GM19467 (cell line): ENCODE measurements around the gene UBE2E1.

Experiments
- ATAC-seq: cut with Tn5 transposase; IDR thresholded peaks from one replicate; pipeline ENCODE4 v1.9.1; 2021; ENCODE audit warnings: mild to moderate bottlenecking, moderate library complexity; ENCODE audit not compliant: unreplicated experiment

Gene UBE2E1

DNA sequence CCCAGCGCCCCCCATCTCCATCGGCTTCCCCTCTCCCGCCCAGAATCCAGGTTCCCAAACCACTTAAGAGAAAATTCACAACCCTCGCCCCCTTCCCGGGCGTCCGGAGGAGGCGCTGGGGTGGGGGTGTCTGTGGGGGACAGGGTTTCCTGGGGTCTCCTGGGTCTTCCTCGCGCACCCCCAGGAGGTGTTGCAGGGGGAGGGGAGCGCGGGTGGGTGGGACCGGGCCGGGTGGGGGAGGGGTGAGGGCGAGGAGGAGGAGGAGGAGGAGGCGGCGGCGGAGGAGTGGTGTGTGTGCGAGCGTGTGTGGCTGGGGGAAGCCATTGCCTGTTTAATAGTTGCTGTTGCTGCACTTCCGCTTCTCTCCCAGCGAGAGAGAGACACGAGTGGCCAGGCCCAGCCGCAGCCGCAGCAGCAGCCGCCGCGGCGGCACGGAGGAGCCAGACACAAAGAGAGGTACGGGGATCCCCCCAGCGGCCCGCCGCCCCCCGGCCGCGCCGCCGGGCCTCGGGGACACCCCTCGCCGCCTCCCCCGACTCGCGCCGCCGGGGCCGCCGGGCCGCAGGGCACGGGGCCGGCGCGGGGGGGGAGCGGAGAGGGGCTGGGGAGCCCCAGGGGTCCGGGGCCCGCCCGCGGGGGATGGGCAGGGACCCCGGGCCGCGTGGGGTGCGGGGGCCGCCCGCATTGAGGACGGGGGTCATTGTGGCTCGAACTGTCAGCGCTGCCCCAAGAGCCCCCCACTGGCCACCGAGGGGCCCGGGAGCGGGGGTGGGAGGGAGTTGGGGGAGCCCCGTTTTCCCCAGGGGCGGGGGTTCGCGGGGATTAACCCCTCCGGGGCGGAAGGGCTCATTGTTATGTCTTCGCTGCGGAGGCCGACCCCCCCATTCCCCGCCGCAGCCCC is at the start of gene UBE2E1:
UBE2E1 (plus strand) TSS at position 323 of the 901 bp plus-strand sequence. CDS start 1,315 bp downstream, outside the sequence.
- ATAC-seq, result peak; percentile 63

- no peak for ATAC-seq
These were observed 49.4 kb upstream of the UBE2E1 start for GRCh38 chr3:23756206-23756840.

GRCh38 chr3:23758253-23758838 is 47.4 kb upstream of the UBE2E1 start:
- no peak for ATAC-seq

- peak; percentile 11 for ATAC-seq
These were observed 45.4 kb upstream of the UBE2E1 start for GRCh38 chr3:23760325-23760724.

GRCh38 chr3:23760871-23761373 is 44.8 kb upstream of the UBE2E1 start:
- peak; percentile 29 for ATAC-seq

DNA sequence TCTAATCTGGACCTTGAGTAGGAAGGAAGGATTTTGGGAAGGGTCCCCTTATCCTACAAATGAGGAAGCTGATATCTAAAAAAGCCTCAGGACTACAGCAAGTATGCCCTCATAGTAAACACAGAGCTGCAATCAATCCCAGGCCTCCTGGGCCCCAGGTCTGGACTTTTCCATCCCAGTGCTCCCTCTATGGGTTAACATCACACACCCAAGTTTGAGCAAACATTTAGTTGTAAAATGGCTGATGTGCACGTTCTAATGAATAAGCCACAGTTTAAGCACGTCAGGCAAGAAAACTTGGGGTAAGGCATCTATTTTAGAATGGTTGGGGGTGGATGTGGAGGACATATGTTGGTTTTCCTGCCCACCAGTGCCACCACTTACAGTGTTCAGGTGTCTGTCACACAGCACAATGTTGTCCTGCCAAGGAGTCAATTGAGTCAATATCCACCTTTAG is 44.3 kb upstream of the UBE2E1 start:
- no peak for ATAC-seq

DNA sequence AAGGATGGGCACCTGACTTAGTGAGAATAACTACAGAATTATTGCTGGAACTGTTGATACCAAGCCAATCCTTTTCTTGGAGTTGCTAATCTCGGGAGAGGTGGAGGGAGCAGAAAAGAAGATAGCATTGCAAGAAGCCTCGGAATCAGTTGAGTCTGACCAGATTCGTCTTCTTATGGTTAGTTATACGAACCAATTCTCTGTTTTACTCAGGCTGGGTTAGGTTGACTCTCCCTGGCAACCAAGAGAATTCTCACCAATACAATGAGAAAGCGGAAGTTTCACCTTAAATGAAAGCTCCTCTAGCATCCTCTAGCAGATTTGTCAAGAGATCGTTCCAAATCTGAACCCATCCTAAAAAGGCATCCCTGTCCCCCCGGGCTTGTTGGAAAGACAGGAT is 43.5 kb upstream of the UBE2E1 start:
- peak; percentile 86 for ATAC-seq

- no peak for ATAC-seq
These were observed 42.8 kb upstream of the UBE2E1 start for GRCh38 chr3:23762759-23763477.

- no peak for ATAC-seq
These were observed 41.3 kb upstream of the UBE2E1 start for GRCh38 chr3:23764407-23764806.

DNA sequence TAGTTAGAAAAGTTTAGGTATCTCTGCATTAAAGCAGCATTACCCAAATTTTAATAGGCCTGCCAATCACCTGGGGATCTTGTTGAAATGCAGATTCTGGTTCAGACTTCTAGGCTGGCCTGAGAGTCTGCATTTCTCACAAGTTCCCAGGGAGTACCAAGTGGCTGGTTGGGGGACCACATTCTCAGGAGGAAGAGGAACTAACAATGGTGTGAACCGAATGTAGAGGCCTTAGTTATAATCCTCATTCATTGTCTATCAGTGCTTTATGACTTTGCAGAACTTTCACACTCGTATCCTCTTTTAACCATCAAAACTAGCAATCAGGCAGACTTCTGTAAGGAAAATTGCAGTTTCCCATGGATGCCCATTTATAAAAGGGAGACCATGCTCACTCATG is 38.2 kb upstream of the UBE2E1 start:
- no peak for ATAC-seq

DNA sequence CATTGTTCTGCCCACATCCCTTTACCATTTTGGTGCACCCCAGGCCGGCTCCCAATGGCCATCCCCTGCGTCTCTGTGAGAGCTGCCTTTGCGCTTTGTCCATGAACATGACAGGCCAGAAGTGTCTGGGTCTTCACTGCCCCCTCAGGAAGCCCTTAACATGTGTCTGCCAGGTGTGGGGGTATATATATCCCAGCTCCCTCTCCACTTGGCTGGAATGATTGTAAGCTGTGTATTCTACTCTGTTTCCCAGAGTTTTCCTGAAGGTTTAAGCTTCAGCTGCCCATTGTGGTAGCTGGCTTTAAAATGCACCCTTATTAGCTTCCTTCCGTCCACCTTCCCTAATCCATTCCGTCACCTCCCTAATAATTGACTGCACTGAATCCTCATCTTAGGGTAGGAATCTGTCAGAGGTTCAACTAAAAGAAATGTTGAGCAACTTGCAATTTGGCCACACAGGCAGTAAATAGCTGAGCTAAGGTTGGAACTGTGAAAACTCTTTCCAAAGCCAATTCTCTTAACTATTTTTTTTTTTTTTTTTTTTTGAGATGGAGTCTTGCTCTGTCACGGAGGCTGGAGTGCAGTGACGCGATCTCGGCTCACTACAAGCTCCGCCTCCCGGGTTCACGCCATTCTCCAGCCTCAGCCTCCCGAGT is 30.4 kb upstream of the UBE2E1 start:
- ATAC-seq, result no peak

- ATAC-seq, result no peak
These were observed 29.3 kb upstream of the UBE2E1 start for GRCh38 chr3:23776352-23776891.

DNA sequence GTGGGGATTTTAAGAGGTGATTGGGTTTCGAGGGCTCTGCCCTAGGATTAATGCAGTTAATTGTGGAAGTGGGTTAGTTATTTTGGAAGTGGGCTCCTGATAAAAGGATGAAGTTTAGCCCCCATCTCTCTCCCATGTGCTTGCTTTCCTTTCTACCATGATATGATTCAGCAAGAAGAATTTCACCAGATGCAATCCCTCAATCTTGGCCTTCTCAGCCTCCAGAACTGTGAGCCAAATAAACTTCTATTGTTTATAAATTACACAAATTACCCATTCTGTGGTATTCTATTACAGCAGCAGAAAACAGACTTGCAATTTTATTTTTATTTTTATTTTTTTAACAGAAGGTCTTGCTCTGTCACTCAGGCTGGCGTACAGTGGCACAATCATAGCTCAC is 27.3 kb upstream of the UBE2E1 start:
- ATAC-seq, result no peak

DNA sequence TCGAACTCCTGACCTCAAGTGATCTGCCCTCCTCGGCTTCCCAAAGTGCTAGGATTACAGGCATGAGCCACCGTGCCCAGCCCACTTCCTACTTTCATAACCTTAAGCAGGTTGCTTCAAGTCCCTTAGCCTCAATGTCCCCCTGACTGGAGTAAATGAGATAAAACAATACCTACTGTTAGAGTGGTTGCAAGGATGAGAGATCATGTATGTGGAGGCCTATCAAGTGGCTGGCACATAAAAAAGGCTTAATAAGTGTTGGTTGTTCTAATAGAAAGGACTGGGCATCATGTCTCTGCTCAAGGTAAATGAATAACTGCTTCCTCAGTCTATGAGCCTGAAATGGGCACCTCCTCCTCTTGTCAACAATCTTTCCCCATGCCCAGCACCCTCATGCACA is 25.9 kb upstream of the UBE2E1 start:
- no peak for ATAC-seq

DNA sequence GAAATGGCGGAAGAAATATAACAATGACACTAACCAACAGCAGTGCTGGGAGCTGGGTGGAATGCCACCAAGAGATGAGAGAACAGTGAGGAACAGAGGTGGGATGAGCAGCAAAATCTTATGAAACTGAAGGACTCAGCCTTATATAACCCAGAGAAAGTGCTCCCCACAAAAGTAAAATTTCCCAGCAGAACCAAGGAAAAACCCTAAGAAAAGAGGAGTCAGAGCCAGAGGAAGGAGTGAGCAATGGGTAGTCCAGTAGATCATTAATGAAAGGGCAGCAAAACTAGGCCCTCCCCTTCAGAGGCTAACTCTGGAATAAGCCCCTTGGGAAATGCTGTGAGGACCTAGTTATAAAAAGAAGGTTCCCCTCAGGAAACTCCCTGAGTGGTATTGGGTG is 24.7 kb upstream of the UBE2E1 start:
- ATAC-seq, result no peak

DNA sequence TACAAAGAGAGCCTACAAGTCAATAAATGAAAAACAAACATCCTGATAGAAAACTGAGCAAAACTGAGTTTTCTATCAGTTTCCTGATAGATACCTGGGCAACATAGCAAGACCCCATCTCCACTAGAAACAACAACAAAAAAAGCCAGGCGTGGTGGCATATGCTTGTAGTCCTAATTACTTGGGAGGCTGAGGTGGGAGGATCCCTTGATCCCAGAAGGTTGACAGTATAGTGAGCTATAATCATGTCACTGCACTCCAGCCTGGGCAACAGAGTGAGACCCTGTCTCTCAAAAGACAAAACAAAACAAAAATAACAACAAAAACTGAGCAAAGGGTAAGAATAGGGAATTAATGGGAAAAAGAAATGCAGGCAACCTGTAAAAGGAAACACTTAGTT is 23.9 kb upstream of the UBE2E1 start:
- no peak for ATAC-seq

- no peak for ATAC-seq
These were observed 20.6 kb upstream of the UBE2E1 start for GRCh38 chr3:23785097-23785645.

DNA sequence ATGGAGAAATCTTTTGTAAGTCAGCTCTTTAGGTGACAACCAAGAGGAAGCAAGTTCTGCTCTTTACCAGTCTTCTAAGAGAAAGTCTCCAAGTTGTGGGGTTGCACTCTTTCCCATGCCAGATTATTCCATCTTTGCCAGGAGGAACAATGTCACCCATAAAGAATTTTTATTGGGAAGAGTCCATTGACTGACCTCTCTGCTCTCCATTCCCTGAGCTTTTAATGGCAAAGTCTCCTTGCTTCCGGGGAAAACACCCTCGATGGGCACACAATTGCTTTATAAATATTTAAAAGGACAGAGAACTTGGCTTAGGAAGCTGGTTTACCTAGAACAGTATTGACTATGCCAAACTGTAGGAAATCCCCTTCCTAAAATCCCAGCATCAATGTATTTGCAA is 19.9 kb upstream of the UBE2E1 start:
- ATAC-seq, result no peak

- no peak for ATAC-seq
These were observed 14.1 kb upstream of the UBE2E1 start for GRCh38 chr3:23791678-23792077.
